Fibroblast of pulmonary artery (primary cell): ENCODE measurements around the gene STEAP3.

Experiments used
- DNase-seq: peaks from one replicate; pipeline ENCODE4 v3.0.0-alpha.2; 2010; ENCODE audit warnings: low read depth
- H3K4me3 ChIP-seq: replicated peaks from 2 replicates; pipeline ENCODE4 v1.5.1; 2011; ENCODE audit warnings: low read depth, mild to moderate bottlenecking, control low read depth, low read length, moderate library complexity
- TF ChIP-seq, protein P1 (sequence below): IDR thresholded peaks from 2 replicates; pipeline ENCODE4 v1.5.1; 2011; ENCODE audit warnings: mild to moderate bottlenecking, control low read depth, low read length, inconsistent platforms; ENCODE audit errors: missing control alignments

Gene STEAP3, protein sequence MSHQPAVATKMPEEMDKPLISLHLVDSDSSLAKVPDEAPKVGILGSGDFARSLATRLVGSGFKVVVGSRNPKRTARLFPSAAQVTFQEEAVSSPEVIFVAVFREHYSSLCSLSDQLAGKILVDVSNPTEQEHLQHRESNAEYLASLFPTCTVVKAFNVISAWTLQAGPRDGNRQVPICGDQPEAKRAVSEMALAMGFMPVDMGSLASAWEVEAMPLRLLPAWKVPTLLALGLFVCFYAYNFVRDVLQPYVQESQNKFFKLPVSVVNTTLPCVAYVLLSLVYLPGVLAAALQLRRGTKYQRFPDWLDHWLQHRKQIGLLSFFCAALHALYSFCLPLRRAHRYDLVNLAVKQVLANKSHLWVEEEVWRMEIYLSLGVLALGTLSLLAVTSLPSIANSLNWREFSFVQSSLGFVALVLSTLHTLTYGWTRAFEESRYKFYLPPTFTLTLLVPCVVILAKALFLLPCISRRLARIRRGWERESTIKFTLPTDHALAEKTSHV

GRCh38 chr2:119223521-119224390 lies at the start of gene STEAP3:
Gene STEAP3, plus strand, starts transcription at chr2:119223834. Its CDS starts 7,179 bp downstream, at chr2:119231013.
- H3K4me3 ChIP-seq, result peak within 1 kb of the TSS; percentile 61
- TF ChIP-seq, protein P1, sequence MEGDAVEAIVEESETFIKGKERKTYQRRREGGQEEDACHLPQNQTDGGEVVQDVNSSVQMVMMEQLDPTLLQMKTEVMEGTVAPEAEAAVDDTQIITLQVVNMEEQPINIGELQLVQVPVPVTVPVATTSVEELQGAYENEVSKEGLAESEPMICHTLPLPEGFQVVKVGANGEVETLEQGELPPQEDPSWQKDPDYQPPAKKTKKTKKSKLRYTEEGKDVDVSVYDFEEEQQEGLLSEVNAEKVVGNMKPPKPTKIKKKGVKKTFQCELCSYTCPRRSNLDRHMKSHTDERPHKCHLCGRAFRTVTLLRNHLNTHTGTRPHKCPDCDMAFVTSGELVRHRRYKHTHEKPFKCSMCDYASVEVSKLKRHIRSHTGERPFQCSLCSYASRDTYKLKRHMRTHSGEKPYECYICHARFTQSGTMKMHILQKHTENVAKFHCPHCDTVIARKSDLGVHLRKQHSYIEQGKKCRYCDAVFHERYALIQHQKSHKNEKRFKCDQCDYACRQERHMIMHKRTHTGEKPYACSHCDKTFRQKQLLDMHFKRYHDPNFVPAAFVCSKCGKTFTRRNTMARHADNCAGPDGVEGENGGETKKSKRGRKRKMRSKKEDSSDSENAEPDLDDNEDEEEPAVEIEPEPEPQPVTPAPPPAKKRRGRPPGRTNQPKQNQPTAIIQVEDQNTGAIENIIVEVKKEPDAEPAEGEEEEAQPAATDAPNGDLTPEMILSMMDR, result no peak
- DNase-seq, result peak; percentile 40

- no peak overlapping the region for H3K4me3 ChIP-seq
- peak; percentile 43 for DNase-seq
- TF ChIP-seq, protein P1, result peak; percentile 71
Measured at GRCh38 chr2:119174216-119174992, 49.2 kb upstream of the STEAP3 start.

- DNase-seq, result no peak
- TF ChIP-seq, protein P1, result no peak
- H3K4me3 ChIP-seq, result no peak overlapping the region
Measured at GRCh38 chr2:119174993-119175347, 48.7 kb upstream of the STEAP3 start.

DNA sequence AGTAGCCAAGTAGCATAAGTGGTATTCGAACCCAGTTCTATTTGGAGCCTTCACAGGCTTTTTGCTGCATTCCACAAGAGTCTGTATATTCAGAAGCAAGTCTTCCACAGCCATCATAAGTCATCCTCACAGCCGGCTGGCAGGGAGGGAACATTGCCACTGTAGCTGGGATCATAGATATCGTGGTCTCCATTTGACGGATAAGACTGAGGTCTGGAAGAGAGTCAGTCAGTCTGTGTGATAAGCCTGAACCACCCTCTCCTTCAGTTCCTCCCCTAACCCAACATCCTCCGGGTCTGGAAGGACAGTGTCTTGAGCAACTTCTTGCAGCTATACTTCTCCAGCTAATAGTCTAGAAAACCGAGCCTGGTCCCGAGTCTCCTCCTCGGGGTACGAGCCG lies 48.1 kb upstream of the STEAP3 start:
- no peak overlapping the region for H3K4me3 ChIP-seq
- TF ChIP-seq, protein P1, result no peak
- no peak for DNase-seq

GRCh38 chr2:119177171-119177837 lies 46.3 kb upstream of the STEAP3 start:
- H3K4me3 ChIP-seq, result no peak overlapping the region
- no peak for DNase-seq
- TF ChIP-seq, protein P1, result no peak

DNA sequence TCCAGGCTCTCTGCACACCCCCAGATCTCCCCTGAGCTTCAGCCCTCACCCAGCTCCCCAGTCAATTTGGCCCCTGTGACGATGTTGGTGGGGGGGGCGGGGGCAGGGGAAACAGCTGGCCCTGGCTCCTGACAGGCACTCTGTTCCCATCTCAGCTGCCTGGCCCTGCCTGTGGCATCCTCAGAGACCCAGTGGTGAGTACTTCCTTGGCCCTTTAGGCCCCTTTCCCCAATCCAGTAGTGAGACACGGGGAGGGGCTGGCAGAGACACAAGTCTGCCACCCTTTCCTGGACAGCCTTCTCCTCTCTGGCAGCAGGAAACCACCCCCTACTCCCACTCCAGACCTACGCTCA lies 45.8 kb upstream of the STEAP3 start:
- H3K4me3 ChIP-seq, result no peak overlapping the region
- DNase-seq, result no peak
- TF ChIP-seq, protein P1, result no peak
